Measurements from ENCODE around the gene OR4D10.
"Not testable (repeated sequence)": the region's sequence is repeated elsewhere in the genome, so short reads cannot be mapped to it uniquely, and the experiment has no call there.

The OR4D10 gene

GRCh38 chr11:59480359-59480758 is 7.2 kb downstream of the OR4D10 start:
- TF ChIP-seq, protein P1, sequence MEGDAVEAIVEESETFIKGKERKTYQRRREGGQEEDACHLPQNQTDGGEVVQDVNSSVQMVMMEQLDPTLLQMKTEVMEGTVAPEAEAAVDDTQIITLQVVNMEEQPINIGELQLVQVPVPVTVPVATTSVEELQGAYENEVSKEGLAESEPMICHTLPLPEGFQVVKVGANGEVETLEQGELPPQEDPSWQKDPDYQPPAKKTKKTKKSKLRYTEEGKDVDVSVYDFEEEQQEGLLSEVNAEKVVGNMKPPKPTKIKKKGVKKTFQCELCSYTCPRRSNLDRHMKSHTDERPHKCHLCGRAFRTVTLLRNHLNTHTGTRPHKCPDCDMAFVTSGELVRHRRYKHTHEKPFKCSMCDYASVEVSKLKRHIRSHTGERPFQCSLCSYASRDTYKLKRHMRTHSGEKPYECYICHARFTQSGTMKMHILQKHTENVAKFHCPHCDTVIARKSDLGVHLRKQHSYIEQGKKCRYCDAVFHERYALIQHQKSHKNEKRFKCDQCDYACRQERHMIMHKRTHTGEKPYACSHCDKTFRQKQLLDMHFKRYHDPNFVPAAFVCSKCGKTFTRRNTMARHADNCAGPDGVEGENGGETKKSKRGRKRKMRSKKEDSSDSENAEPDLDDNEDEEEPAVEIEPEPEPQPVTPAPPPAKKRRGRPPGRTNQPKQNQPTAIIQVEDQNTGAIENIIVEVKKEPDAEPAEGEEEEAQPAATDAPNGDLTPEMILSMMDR (conservative IDR thresholded peaks at IDR 0.05; ENCODE audit: low read depth, low read length), result no peak
- no peak for DNase-seq (ENCODE audit: low read depth)
- no peak overlapping the region for H3K4me3 ChIP-seq (ENCODE audit: low read length)

GRCh38 chr11:59501931-59502330 is 28.8 kb downstream of the OR4D10 start:
- no peak for DNase-seq (ENCODE audit: low read depth)
- TF ChIP-seq, protein P1 (conservative IDR thresholded peaks at IDR 0.05; ENCODE audit: low read depth, low read length), result no peak
- H3K4me3 ChIP-seq (ENCODE audit: low read length), result no peak overlapping the region

DNA sequence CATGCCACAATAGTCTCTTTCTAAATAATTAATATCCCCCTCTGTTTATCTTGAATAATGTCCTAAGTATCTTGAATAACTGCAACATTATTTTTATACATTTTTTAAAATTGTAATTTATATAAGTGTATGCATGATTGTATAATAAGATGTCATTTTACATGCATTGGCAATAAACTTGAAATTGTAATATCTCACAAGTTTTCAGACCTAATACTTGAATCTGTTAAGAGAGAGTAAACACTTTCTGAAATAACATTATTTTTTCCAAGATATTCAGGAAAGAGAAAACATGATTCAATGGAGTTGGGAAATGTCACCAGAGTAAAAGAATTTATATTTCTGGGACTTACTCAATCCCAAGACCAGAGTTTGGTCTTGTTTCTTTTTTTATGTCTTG is 30.2 kb downstream of the OR4D10 start, which contains the start of gene OR4D11:
Gene OR4D11 (plus strand): TSS at position 301 of the 400 bp plus-strand sequence. CDS start 0 bp downstream, at position 301.
- H3K4me3 ChIP-seq (ENCODE audit: low read length), result no peak within 1 kb of the TSS
- DNase-seq (ENCODE audit: low read depth), result no peak
- TF ChIP-seq, protein P1 (conservative IDR thresholded peaks at IDR 0.05; ENCODE audit: low read depth, low read length), result no peak

GRCh38 chr11:59510941-59511589 is 38.0 kb downstream of the OR4D10 start, which contains the start of gene OR4D9:
OR4D9 (plus strand) TSS chr11:59511539; CDS start chr11:59514913, 3,374 bp downstream.
- DNase-seq (ENCODE audit: low read depth), result no peak
- TF ChIP-seq, protein P1 (conservative IDR thresholded peaks at IDR 0.05; ENCODE audit: low read depth, low read length), result no peak
- H3K4me3 ChIP-seq (ENCODE audit: low read length), result no peak within 1 kb of the TSS

- DNase-seq (ENCODE audit: low read depth), result no peak
- H3K4me3 ChIP-seq (ENCODE audit: low read length), result no peak overlapping the region
- TF ChIP-seq, protein P1 (conservative IDR thresholded peaks at IDR 0.05; ENCODE audit: low read depth, low read length), result no peak
Observed at GRCh38 chr11:59511675-59512074, 38.6 kb downstream of the OR4D10 start.

- DNase-seq (ENCODE audit: low read depth); H3K4me3 ChIP-seq (ENCODE audit: low read length): not testable (repeated sequence)
Observed at GRCh38 chr11:59520139-59520538, 47.0 kb downstream of the OR4D10 start.

- TF ChIP-seq, protein P1 (conservative IDR thresholded peaks at IDR 0.05; ENCODE audit: low read depth, low read length), result no peak
- H3K4me3 ChIP-seq (ENCODE audit: low read length), result no peak overlapping the region
- no peak for DNase-seq (ENCODE audit: low read depth)
Observed at GRCh38 chr11:59520741-59521140, 47.6 kb downstream of the OR4D10 start.

All from retinal pigment epithelial cell (primary cell).